Progenitor cell of endocrine pancreas (in vitro differentiated cells): ENCODE results near the gene CNTN5. TPM values are rescaled to one million over a fixed set of nuclear protein-coding genes. Genes with fewer than 3 reads are reported as not detected.

Source experiments
- DNase-seq: peaks from one replicate; pipeline ENCODE4 v3.0.0; 2021; ENCODE audit warnings: low spot score; ENCODE audit not compliant: unreplicated experiment
- H3K27ac Mint-ChIP-seq: 2 replicates; pipeline ENCODE4 v1.8.0; 2021; ENCODE audit warnings: mild to moderate bottlenecking, moderate library complexity, mixed read lengths
- H3K27me3 Mint-ChIP-seq: 2 replicates; pipeline ENCODE4 v1.8.0; 2021; ENCODE audit warnings: mixed read lengths
- H3K36me3 Mint-ChIP-seq: 2 replicates; pipeline ENCODE4 v1.8.0; 2022; ENCODE audit warnings: mixed read lengths; ENCODE audit not compliant: insufficient read depth
- H3K4me1 Mint-ChIP-seq: 2 replicates; pipeline ENCODE4 v1.8.0; 2021; ENCODE audit warnings: low read depth, mixed read lengths
- H3K4me3 Mint-ChIP-seq: 2 replicates; pipeline ENCODE4 v1.8.0; 2021; ENCODE audit warnings: low read depth, mild to moderate bottlenecking, moderate library complexity, mixed read lengths
- H3K9me3 Mint-ChIP-seq: 2 replicates; pipeline ENCODE4 v1.8.0; 2021; ENCODE audit warnings: low read depth, mixed read lengths
- CTCF ChIP-seq: fragments of 200-600 bp; sonication (generic); IDR thresholded peaks from one replicate; pipeline ENCODE4 v1.5.0; 2021; ENCODE audit warnings: antibody characterized with exemption, mild to moderate bottlenecking; ENCODE audit not compliant: unreplicated experiment
- total RNA-seq: library from RNA; stranded (reverse); gene quantifications from 2 replicates; pipeline ENCODE4 v1.2.1, GENCODE V29; 2021

Gene CNTN5
- total RNA-seq, 1 donor from 2014 or later, result 0.50 TPM

GRCh38 chr11:99893811-99894210 lies 873.1 kb downstream of the CNTN5 start:
- peaks cover 2% of the 10 kb centered on the region for H3K9me3 Mint-ChIP-seq
- H3K27ac Mint-ChIP-seq, result no peak overlapping the region
- H3K36me3 Mint-ChIP-seq, result no peaks in the 10 kb centered on the region
- TF ChIP-seq CTCF, result no peak
- no peaks in the 10 kb centered on the region for H3K27me3 Mint-ChIP-seq
- H3K4me3 Mint-ChIP-seq, result no peak overlapping the region
- DNase-seq, result no peak
- no peaks in the 10 kb centered on the region for H3K4me1 Mint-ChIP-seq

GRCh38 chr11:99901175-99901574 lies 880.4 kb downstream of the CNTN5 start:
- Mint-ChIP-seq H3K27me3 (no peaks in the 10 kb centered on the region), H3K27ac (no peak overlapping the region), H3K4me3 (no peak overlapping the region), H3K4me1 (no peaks in the 10 kb centered on the region), H3K36me3 (no peaks in the 10 kb centered on the region), H3K9me3 (peaks cover 22% of the 10 kb centered on the region)
- no peak for DNase-seq
- TF ChIP-seq CTCF, result no peak

GRCh38 chr11:99911116-99911515 lies 890.4 kb downstream of the CNTN5 start:
- Mint-ChIP-seq H3K27ac (no peak overlapping the region), H3K9me3 (no peaks in the 10 kb centered on the region), H3K4me1 (no peaks in the 10 kb centered on the region), H3K36me3 (no peaks in the 10 kb centered on the region), H3K27me3 (no peaks in the 10 kb centered on the region), H3K4me3 (no peak overlapping the region)
- DNase-seq, result no peak
- peak; percentile 29 for TF ChIP-seq CTCF

- no peak for TF ChIP-seq CTCF
Observed at GRCh38 chr11:99916078-99916477, 895.3 kb downstream of the CNTN5 start.

GRCh38 chr11:99918761-99919160 lies 898.0 kb downstream of the CNTN5 start:
- no peaks in the 10 kb centered on the region for H3K27me3 Mint-ChIP-seq
- DNase-seq, result no peak
- H3K4me3 Mint-ChIP-seq, result no peak overlapping the region
- no peaks in the 10 kb centered on the region for H3K4me1 Mint-ChIP-seq
- H3K9me3 Mint-ChIP-seq, result peaks cover 26% of the 10 kb centered on the region
- H3K36me3 Mint-ChIP-seq, result no peaks in the 10 kb centered on the region
- TF ChIP-seq CTCF, result no peak
- no peak overlapping the region for H3K27ac Mint-ChIP-seq

More at GRCh38 chr11:99916078-99916477, 895.3 kb downstream of the CNTN5 start:
- Mint-ChIP-seq H3K9me3 (peaks cover 26% of the 10 kb centered on the region), H3K27me3 (no peaks in the 10 kb centered on the region), H3K27ac (no peak overlapping the region), H3K4me3 (no peak overlapping the region), H3K36me3 (no peaks in the 10 kb centered on the region), H3K4me1 (no peaks in the 10 kb centered on the region)
- no peak for DNase-seq
